ENCODE results near the gene TCTN1.

Gene TCTN1

DNA sequence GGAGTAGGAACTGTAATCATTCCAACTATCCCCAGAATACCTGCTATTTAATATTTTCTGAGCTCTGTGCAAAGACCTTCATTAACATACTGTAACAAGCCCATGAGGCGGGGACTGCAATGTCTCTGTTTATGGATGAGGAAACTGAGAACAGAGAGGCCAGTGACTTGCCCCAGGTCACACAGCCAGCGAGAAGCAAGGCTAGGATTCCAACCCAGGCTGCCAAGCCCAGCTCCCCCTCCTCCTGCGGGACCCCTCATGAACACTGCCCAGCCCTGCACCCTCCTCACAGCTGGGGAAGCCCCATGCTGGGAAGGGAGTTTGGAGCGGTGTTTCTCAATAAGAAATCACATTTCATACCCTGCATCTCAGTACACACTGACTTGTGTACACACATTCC is 64.1 kb downstream of the TCTN1 start:
- H3K4me1 Mint-ChIP-seq, result peaks cover 6% of the 10 kb centered on the region
- TF ChIP-seq CTCF (IDR thresholded peaks at IDR 0.05; ENCODE audit: unreplicated experiment in 3 of 3), result no peak
- H3K36me3 Mint-ChIP-seq (ENCODE audit: low read depth), result peaks cover 18% of the 10 kb centered on the region
- no peak overlapping the region for H3K27ac Mint-ChIP-seq
- no peak overlapping the region for H3K4me3 Mint-ChIP-seq
- H3K27me3 Mint-ChIP-seq (ENCODE audit: low read depth), result no peaks in the 10 kb centered on the region
- peaks cover 9% of the 10 kb centered on the region for H3K9me3 Mint-ChIP-seq

GRCh38 chr12:110679201-110679600 is 65.3 kb downstream of the TCTN1 start:
- Mint-ChIP-seq H3K27me3 (ENCODE audit: low read depth) (no peaks in the 10 kb centered on the region), H3K9me3 (peaks cover 8% of the 10 kb centered on the region), H3K36me3 (ENCODE audit: low read depth) (peaks cover 16% of the 10 kb centered on the region), H3K4me3 (no peak overlapping the region), H3K27ac (no peak overlapping the region), H3K4me1 (peaks cover 6% of the 10 kb centered on the region)
- TF ChIP-seq CTCF (IDR thresholded peaks at IDR 0.05; ENCODE audit: unreplicated experiment in 3 of 3), result no peak

DNA sequence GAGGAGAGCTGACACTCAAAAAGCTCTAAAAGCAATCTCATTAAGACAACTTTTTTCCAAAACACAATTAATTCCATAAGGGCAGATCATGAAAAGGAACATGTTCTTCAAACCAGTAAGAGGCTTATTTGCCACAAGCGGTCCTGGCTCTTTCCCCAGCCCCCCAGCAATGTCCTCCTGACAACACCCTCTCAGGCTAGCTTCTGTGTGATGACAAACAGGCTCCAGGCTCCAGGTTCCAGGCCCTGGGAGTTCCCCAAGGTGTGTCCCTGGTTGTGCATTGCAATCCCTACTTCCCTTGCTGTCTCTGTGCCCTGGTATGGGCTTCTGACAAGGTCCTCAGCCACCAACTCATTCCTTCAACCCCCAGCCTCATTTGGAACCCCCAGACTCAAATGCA is 66.1 kb downstream of the TCTN1 start:
- H3K9me3 Mint-ChIP-seq, result peaks cover 7% of the 10 kb centered on the region
- H3K27me3 Mint-ChIP-seq (ENCODE audit: low read depth), result no peaks in the 10 kb centered on the region
- H3K4me1 Mint-ChIP-seq, result peaks cover 6% of the 10 kb centered on the region
- no peak overlapping the region for H3K4me3 Mint-ChIP-seq
- peaks cover 16% of the 10 kb centered on the region for H3K36me3 Mint-ChIP-seq (ENCODE audit: low read depth)
- TF ChIP-seq CTCF (IDR thresholded peaks at IDR 0.05; ENCODE audit: unreplicated experiment in 3 of 3), result no peak
- H3K27ac Mint-ChIP-seq, result no peak overlapping the region

- peaks cover 13% of the 10 kb centered on the region for H3K9me3 Mint-ChIP-seq
- no peak overlapping the region for H3K4me3 Mint-ChIP-seq
- no peaks in the 10 kb centered on the region for H3K4me1 Mint-ChIP-seq
- no peak for TF ChIP-seq CTCF (IDR thresholded peaks at IDR 0.05; ENCODE audit: unreplicated experiment in 3 of 3)
- H3K36me3 Mint-ChIP-seq (ENCODE audit: low read depth), result peaks cover 19% of the 10 kb centered on the region
- peaks cover 9% of the 10 kb centered on the region for H3K27me3 Mint-ChIP-seq (ENCODE audit: low read depth)
- H3K27ac Mint-ChIP-seq, result no peak overlapping the region
These were observed 70.0 kb downstream of the TCTN1 start for GRCh38 chr12:110683888-110684287.

DNA sequence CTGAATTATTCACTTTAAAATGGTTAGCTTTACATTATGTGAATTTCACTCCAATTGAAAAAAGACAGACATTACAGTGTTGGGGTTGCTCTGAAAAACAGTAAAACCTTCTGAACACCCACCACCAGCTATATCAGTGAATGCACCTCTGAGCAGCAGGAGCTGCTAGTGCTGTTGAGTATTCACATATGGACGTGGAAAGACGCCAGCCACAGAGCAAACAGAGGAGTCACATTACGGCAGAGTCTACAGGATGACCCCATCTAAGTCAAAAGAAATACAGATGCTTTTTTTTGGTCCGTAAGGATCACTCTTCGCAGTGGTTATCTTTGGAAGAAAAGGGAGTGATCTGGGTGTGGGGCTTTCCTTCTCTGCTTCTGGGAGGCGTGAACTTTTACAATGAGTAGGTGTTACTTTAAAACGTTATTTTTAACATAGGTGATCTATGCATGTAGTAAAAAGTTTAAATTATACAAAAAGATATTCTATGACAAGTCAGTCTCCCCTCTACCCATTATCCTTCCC is 70.4 kb downstream of the TCTN1 start:
- Mint-ChIP-seq H3K4me1 (peaks cover under 1% of the 10 kb centered on the region), H3K27me3 (ENCODE audit: low read depth) (peaks cover 9% of the 10 kb centered on the region), H3K27ac (peak overlapping the region in 1 of 3 experiments; percentile 32), H3K36me3 (ENCODE audit: low read depth) (peaks cover 19% of the 10 kb centered on the region), H3K9me3 (peaks cover 13% of the 10 kb centered on the region), H3K4me3 (peak overlapping the region in 1 of 3 experiments; percentile 17)
- TF ChIP-seq CTCF (IDR thresholded peaks at IDR 0.05; ENCODE audit: unreplicated experiment in 3 of 3), result no peak

DNA sequence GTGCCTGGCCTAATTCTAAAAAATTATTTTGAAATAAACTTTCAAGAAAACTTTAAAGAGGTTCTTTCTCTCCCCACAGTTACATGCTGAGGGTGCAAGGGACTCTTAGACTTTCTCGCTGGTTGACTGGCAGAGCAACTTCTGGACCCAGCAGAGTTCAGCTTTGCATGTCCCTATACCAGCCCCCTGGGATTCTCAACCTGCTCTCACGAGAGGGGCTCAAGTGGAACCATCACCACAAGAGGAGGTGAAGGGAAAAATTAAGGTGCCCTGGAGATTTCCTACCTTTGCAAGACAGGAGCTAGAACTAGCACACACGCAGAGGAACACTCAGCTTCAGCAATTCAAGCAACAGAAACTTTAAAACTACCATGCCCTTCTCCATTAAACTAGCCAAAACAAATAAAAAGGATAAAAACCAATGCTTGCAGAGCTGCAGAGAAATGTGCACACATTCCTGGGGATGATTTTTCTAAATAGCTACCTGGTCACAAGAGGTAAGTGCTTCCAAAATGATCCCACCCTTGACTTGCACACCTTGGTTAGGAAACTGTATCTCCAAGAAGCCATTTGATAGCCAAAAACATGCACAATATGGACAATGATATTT is 72.5 kb downstream of the TCTN1 start:
- Mint-ChIP-seq H3K4me3 (peak overlapping the region; percentile 72 to 85 (median 76)), H3K4me1 (peaks cover 10% of the 10 kb centered on the region), H3K9me3 (peaks cover 13% of the 10 kb centered on the region), H3K27ac (peak overlapping the region in 2 of 3 experiments; percentile 8 to 39), H3K36me3 (ENCODE audit: low read depth) (peaks cover 19% of the 10 kb centered on the region), H3K27me3 (ENCODE audit: low read depth) (peaks cover 20% of the 10 kb centered on the region)
- no peak for TF ChIP-seq CTCF (IDR thresholded peaks at IDR 0.05; ENCODE audit: unreplicated experiment in 3 of 3)
